Brain microvascular endothelial cell (primary cell): ENCODE measurements around the gene MMP25.

Experiments
- DNase-seq: peaks from one replicate; pipeline ENCODE4 v3.0.0-alpha.2; 2020
- H3K27ac ChIP-seq: fragments of 250-450 bp; sonication (Bioruptor Pico); 2 replicates; pipeline ENCODE4 v1.5.1; 2020; ENCODE audit warnings: mild to moderate bottlenecking, moderate library complexity
- H3K27me3 ChIP-seq: fragments of 250-450 bp; sonication (Bioruptor Pico); replicated peaks from 2 replicates; pipeline ENCODE4 v1.5.1; 2020; ENCODE audit warnings: mild to moderate bottlenecking
- H3K36me3 ChIP-seq: fragments of 250-450 bp; sonication (Bioruptor Pico); replicated peaks from 2 replicates; pipeline ENCODE4 v1.5.1; 2020; ENCODE audit warnings: mild to moderate bottlenecking
- H3K4me3 ChIP-seq: 2 replicates; pipeline ENCODE4 v1.5.1; 2011; ENCODE audit warnings: low read depth, mild to moderate bottlenecking, control low read depth, low read length, moderate library complexity
- in situ Hi-C: cut with HindIII; loops from 2 replicates; pipeline ENCODE4 v1.10.0; 2017; ENCODE audit warnings: low sequenced_read_pairs, low pct_ligation_motif_present
- TF ChIP-seq, protein P1 (sequence below): IDR thresholded peaks from 2 replicates; pipeline ENCODE4 v1.5.1; 2011; ENCODE audit warnings: low read depth, mild to moderate bottlenecking, moderate library complexity, low read length, control low read depth, inconsistent platforms; ENCODE audit errors: missing control alignments

MMP25 gene

DNA sequence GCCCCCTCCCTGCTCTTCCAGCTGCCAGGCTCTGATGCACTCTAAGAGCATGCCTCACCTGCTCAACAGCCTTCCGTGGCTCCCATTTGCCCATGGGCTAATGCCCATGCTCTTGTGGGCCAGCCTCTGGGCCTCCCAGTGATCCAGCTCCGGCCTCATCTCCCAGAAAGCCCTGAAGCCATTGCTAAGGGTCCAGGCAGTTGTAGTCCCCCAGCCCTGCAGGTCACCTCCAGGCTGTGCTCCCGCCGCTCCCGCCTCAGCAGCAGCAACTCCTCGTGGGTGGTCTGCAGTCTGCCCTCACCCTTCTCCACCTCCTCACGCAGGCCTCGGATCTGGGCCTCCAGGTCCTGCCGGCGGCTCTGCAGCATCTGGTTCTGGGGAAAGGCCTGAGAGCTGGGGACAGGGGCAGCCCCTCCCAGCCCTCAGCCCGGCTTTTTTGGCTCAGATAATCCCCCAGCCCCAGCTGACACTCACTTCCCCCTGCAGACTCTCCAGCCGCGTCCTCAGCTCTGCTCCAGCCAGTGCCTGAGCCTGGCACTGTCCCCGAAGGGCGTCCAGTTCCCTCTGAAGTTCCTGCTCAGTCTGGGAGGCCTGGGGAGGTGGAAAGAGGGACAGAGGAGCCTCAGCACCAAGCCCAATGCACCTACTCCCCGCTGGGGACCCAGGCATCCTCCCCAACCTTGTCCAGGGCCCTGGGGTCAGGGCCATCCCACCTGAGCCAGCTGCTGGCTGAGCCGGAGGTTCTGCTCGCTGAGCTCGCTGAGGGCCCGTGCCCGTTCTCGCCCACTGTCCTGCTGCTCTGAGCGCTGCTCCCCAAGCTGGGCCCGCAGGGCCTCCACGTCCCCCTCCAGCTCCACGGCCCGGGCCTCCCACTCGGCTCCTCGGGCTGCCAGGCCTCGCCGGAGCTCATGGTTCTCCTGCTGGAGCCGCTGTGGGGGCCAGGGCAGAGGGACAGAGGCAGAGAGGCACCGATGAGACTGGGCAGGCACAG is 15.8 kb upstream of the MMP25 start:
- in situ Hi-C loops, result no loop called here
- TF ChIP-seq, protein P1, sequence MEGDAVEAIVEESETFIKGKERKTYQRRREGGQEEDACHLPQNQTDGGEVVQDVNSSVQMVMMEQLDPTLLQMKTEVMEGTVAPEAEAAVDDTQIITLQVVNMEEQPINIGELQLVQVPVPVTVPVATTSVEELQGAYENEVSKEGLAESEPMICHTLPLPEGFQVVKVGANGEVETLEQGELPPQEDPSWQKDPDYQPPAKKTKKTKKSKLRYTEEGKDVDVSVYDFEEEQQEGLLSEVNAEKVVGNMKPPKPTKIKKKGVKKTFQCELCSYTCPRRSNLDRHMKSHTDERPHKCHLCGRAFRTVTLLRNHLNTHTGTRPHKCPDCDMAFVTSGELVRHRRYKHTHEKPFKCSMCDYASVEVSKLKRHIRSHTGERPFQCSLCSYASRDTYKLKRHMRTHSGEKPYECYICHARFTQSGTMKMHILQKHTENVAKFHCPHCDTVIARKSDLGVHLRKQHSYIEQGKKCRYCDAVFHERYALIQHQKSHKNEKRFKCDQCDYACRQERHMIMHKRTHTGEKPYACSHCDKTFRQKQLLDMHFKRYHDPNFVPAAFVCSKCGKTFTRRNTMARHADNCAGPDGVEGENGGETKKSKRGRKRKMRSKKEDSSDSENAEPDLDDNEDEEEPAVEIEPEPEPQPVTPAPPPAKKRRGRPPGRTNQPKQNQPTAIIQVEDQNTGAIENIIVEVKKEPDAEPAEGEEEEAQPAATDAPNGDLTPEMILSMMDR, result no peak
- H3K27ac ChIP-seq, result no peak overlapping the region
- H3K27me3 ChIP-seq, result peaks cover 47% of the 10 kb centered on the region
- no peak overlapping the region for H3K4me3 ChIP-seq
- H3K36me3 ChIP-seq, result peaks cover 7% of the 10 kb centered on the region
- no peak for DNase-seq

DNA sequence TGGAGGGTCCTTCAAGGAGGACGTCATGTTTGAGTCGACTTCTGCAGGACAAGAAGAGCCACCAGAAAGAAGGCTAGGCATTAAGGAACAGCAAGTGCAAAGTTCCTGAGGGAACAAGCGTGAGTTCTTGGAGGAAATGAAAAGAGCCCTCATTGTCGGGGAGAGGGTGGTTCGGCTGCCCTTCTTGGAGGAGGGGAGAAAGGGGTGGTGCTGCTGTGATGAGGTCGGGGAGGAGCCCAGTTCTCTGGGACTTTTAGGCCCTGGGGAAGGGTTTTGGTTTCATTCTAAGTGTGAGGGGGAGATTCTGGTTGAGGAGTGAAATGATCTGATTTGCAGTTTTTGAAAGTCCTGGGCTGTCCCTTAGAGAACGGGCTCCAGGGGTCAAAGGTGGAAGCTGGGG is 13.7 kb upstream of the MMP25 start:
- H3K4me3 ChIP-seq, result no peak overlapping the region
- TF ChIP-seq, protein P1, result no peak
- H3K27ac ChIP-seq, result no peak overlapping the region
- H3K27me3 ChIP-seq, result peaks cover 66% of the 10 kb centered on the region
- in situ Hi-C loops, result no loop called here
- no peaks in the 10 kb centered on the region for H3K36me3 ChIP-seq
- no peak for DNase-seq

DNA sequence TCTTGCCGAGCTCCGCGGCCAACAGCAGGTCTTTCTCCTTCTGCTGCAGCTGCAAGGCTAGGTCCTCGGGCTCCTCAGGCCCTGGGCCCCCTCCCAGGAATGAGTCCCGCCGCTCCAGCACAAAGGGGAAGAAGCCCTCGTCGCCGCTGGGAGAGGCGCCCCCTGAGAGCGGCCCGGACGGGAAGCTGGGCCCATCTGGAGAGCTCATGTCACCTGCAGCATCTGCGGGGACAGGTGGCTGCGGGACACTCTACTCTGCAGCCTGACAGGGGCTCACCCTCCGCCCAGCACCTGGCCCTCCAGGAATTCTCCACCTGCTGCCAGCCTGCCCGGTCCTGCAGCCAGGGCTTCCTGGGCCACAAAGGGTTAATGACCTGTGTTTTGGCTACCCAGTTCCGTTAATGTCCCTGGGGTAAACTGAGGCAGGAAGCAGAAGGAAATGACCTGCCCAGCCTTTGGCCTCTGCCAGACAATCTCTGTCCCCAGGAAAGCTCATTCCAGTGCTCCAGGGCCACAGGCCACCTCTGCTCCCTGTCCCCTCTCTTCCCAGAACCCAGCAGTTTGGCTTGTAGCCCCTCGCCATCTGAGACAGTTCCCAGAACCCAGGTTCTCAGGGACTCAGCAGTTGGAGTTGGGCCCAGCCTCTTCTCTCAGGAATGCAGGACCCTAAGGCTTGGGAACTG is 10.9 kb upstream of the MMP25 start:
- no peak for DNase-seq
- H3K27ac ChIP-seq, result no peak overlapping the region
- in situ Hi-C loops, result no loop called here
- H3K36me3 ChIP-seq, result no peaks in the 10 kb centered on the region
- H3K4me3 ChIP-seq, result no peak overlapping the region
- TF ChIP-seq, protein P1, result no peak
- H3K27me3 ChIP-seq, result peaks cover 69% of the 10 kb centered on the region

DNA sequence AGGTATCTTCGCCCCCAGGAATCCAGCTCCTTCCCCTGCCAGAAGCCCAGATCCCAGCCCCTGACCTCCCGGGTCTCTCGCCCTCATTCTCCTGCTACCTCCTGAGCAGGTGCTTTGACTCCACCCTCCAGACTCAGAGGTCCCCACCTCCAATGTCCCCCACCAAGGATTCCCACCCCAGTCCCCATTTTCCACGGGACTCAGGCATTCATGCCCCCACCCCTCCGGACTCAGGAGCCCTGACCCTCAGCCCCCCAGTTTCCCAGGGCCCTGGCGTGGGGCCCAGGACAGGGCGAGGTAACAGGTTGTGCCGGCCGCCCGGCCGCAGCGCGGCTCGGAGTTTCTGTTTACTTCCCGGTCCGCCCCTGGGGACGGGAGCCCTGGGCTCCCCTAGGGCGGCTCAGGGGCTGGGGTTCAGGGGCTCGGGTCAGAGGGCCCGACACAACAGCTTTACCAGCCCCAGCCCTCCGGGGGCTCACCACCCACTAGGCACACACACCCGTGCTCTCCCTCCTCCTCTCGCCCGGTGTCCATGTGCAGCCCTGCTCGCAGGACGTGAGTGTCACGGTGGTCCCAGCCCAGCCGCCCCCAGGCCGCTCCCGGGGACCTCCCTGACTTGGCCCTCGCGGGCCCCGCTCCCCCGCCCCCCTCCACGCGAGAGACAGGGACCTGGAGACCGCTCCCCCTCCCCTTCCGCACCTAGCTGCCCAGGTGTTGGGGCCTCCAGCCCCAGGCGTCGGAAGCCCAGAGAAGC is 10.2 kb upstream of the MMP25 start:
- Histone ChIP-seq H3K4me3 (no peak overlapping the region), H3K36me3 (no peaks in the 10 kb centered on the region), H3K27ac (no peak overlapping the region), H3K27me3 (peaks cover 65% of the 10 kb centered on the region)
- in situ Hi-C loops, result no loop called here
- DNase-seq, result no peak
- TF ChIP-seq, protein P1, result no peak

DNA sequence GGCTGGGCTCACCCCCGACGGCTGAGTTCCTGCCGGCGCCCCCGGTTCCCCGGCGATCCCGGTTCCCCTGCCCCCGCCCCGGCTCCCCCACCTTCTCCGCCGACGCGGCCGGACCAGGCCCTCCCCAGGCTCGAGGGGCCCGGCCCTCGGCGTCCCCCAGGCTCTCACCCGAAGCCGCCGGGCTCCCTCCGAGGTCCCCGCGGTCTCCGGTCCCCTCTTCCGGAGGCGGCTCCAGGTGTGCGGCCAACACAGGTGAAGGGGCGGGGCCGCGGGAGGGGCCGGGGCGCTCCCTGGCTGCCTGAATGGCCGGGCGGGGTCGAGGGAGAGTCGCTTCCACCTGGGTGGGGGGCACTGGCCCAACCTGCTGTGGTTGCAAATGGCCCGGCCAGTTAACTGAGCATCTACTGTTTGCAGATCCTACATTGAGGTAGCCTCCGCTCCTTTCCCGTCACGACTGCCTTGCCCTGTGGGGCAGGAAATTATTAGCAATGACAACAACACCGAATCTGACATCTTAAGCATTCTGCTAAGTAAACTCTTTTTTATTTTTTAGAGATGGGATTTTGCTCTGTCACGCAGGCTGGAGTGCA is 9.5 kb upstream of the MMP25 start, which contains the start of gene BICDL2:
TSS of gene BICDL2 (minus strand) at position 219 of the 590 bp plus-strand sequence. CDS start 1,448 bp downstream, outside the sequence.
- H3K27me3 ChIP-seq, result peaks cover 65% of the 10 kb centered on the region
- no peak for DNase-seq
- TF ChIP-seq, protein P1, result no peak
- H3K4me3 ChIP-seq, result no peak within 1 kb of the TSS
- in situ Hi-C loops, result no loop called here
- no peaks in the 10 kb centered on the region for H3K36me3 ChIP-seq
- H3K27ac ChIP-seq, result no peak within 1 kb of the TSS
